Stimulated activated CD8-positive, alpha-beta memory T cell treated with anti-CD3 and anti-CD28 coated beads, Interleukin-15, amount 100 ng/mL, for 48 hours (primary cell): ENCODE results near the gene PITPNC1.
"Not testable (repeated sequence)": the region's sequence is repeated elsewhere in the genome, so short reads cannot be mapped to it uniquely, and the experiment has no call there.

Source experiments
- DNase-seq, 2 donors: peaks; one replicate each; pipeline ENCODE4 v3.0.0-alpha.2; 2020; ENCODE audit warnings: low read depth in 2 of 2

PITPNC1 gene

DNA sequence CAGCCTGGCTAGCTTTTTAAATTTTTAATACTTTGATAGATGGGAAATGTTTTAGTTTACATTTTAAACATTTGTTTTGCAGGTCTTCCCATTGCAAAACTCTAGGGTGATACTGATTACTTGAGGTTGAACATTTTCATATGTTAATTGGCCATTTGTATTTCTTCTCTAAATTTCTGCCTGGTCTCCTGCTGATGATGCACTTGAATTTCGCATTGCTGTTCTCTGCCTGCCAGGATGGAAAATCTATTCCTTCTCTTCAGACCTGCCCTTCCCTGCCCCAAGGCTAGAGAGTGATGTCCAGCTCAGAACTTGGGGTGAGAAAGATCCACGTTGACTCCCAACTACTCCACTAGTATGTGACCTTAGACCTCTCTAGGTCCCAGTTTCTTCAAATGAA, 134.7 kb downstream of the PITPNC1 start:
- DNase-seq, result no peak

DNA sequence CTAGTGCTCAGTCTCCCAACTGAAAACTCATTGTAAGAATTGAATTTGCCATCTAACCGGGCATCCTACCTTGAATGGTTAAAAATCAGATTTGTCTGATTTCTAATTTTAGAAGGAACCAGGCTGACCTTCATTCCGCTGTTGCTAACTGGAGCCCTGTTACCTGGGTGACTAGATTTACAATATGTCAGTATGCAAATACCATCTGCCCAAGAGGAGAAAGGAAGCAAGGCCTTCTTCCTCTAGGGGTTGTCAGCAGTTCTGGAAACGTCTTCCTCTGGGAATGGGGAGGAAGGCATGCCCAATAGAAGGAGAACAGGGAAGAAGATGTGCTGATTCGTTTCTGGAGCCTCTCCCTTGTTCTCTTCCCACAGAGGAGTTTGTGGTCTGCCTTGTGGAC, 137.9 kb downstream of the PITPNC1 start:
- no peak for DNase-seq

DNA sequence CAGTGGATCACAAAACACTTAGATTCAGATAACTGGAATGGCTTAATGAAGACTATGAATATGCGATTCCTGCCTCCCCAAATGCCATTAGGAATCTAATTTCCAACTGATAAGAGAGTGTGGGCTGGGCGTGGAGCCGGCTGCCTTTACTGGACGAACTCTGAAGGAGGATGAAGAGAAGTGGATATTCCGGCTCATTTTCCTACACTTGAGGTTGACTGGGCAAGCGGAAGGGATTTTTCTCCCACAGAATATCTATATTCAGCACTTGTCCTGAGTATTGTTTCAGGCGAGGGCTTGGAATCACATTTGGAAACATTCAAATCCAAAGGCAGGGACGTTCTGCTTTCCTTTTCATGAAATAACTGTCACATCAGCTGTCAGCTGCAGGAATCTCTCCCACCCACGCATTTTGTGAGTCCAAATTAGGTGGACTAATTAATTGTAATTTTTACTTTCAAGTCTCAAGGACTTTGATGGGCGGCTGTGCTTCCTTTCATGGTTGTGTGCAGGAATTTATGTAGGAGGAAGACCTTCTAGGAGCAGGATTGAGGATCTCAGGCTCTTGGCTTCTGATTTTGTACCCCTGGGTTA, 138.5 kb downstream of the PITPNC1 start:
- DNase-seq, result no peak

DNA sequence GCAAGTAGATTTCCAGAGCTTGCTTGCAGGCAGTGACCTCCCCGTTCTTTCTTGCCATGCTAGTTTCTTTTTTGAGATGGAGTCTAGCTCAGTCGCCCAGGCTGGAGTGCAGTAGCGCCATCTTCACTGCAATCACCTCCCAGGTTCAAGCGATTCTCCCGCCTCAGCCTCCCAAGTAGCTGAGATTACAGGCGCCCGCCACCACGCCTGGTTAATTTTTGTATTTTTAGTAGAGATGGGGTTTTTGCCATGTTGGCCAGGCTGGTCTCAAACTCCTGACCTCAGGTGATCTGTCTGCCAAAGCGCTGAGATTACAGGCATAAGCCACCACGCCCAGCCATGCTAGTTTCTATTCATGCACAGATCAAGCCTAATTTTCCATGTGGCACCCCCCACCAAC, 139.5 kb downstream of the PITPNC1 start:
- not testable (repeated sequence) for DNase-seq

DNA sequence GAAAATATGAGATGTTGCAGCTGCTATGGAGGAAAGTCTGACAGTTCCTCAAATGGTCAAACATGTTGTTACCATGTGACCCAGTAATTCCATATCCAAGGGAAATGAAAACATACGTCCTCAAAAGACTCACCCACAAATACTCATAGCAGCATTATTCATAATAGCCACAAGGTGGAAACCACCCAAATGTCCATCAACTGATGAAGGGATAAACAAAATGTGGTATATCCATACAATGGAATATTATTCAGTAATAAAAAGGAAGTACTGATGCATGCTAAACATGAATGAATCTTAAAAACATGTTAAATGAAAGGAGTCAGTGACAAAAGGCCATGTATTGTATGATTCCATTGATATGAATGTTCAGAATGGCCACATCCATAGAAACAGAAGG, 140.2 kb downstream of the PITPNC1 start:
- no peak for DNase-seq

DNA sequence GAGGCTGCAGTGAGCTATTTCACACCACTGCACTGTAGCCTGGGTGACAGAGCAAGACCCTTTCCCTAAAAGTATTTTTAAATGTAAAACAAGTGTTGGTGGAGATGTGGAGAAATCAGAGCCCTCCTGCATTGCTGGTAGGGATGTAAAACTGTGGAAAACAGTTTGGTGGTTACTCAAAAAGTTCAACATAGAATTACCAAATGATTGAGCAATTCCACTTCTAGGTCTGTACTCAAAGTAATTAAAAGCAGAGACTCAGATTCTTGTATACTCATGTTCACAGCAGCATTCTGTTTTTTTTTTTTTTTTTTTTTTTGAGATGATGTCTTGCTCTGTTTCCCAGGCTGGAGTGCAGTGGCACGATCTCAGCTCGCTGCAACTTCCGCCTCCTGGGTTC, 141.8 kb downstream of the PITPNC1 start:
- DNase-seq, result no peak

DNA sequence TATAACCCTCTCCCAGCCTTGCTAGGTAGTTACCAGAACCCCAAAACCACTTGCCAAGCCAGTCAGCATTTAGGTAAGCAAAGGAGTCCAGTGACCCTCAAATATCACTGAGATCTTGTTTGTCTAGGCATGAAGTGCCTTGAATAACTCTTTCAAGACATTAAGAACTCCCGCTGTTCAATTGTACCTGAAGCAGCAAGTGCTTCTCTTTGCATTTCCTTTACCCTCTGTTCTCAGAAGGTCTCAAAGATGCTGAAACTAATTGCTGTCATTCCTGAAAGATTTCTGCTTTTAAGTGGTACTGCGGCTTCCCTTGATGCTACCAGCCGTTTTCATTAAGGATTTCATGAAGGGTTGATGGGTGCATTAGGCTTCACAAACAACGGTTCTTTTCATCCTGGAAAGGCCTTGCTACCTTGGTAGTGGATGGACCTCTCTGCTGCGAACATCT, 142.7 kb downstream of the PITPNC1 start:
- DNase-seq, result no peak

DNA sequence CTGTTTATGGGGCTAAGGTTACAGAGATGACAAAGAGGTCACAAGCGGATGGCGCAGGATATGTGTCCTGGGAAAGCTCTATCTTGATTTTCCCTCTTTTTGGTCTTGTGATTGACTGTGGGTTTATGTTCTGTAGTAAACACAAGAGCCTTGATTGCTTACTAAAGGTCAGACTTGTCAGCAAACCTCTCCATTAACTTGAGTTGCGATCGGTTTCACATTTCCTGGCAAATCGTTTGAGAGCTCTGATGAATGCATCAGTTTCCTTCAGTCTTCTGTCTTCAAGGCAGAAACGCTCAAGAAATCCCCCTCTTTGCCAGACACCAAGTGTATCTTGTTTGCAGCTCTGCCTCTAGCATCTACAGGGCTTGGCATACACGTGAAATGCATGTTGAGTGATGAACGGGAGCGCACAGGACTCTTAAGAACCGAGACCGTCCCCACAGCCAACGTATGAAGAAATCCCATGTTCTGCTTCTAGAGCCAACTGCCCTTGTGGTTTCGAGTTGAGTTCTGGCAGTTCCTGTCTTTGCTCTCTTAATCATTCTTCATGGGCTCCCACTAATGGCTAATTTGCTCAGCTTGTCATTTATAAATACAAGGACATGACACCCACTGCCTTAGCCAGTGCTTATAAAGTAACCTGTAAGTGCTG, 143.3 kb downstream of the PITPNC1 start:
- no peak for DNase-seq

DNA sequence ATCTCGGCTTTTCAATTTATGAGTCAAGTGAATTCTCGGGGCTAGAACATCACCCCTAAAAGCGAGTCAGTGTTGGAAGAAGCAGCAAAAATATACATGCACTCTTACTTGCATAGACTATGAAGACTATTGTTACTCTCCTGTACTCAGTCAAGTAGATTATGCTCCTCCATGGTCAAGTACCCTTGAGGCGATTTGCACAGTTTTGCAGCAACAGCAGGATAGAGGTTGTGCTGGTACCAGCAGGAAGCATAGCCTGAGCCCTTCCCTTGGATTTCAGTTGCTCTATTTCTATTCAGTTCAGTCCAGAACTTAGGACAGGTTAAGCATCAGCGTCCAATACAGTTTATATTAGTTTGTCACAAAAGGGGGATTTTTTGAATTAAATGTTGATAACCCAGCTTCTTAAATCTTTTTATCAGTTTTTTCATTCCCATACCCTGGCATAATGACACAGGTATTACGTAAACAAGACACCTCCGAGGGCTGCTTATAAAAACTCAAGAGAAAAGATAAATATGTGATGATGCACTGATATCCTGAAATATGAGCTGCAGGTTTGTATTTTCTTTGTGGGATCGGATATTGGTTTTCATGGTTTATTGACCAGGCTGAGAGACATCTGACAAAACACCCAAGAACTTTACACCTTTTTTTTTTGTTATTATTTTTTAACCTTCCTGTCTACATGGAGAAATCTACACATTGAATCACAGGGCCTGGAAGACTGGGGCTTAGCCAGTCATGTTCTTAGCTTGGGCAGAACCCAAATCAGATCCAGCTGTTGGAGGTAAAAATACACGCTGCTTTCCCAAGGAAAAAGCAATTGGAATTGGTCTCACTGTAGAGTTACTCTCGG, 144.1 kb downstream of the PITPNC1 start:
- no peak for DNase-seq

DNA sequence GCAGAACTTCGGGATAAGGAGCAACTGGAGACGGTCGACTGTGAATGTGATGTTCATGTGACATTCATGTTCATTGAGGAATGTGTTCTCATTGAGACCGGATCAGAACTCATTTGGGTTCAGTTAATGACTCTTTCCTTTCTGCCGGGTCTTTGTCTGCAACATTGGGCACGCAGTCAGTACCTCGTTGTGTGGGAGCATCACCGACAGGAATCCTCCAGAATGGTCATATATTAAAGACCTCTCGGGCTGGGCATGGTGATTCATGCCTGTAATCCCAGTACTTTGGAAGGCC, 144.6 kb downstream of the PITPNC1 start:
- no peak for DNase-seq

DNA sequence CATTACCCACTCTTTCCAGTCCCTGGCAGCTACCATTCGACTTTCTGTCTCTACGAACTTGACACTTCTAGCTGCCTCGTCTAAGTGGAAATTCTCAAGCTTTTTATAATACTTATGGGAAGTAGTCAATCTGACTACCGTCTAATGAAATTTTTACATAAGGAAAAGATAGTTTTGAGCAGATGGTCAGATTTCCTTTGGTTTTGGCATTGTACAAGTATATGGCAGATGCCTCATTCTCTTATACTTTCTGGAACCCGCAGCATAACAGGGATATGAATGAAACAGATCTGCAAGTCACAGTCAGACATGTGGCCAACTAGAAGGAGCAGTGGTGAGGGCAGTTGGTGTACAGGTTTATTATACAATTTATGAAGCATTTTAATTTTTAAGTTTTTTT, 146.0 kb downstream of the PITPNC1 start:
- DNase-seq, result no peak

DNA sequence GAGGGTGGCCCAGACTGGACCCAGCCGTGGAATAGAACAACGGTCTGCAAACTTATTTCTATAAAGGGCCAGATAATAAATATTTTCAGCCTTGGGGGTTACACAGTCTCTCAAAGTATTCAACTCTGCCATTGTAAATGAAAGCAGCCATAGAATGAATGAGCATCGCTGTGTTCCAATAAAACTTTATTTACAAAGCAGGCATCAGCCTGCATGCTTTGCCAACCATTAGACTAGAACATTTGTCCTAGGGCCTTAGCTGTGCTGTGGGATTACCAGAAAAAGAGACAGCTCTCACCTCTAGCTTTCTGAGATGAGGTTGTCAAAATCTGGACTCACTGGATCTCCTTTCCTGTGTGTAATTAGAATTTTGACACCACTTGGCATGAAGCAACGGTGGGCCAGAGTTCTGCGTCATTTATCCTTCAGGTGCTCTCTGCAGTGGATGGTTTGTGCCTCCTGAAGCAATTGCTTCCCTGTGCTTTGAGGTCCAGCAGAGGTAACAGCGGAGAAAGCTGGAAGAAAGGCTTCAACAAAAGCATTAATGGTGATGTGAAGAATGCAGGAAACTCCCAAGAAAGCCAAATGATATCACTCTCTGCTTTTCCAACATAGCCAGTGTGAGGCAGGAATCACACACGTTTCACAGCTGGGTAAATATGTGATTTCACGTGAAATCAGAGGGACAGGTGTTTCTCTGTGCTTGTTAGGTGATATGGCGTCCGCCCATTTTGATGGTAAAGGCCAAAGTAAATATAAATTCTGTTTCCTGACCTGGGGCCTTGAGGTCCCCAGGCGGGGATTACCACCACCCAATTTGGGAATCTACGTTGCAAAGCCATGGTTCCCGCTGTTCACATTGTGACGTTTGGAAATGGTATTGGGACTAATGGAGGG, 148.4 kb downstream of the PITPNC1 start:
- DNase-seq, result no peak

DNA sequence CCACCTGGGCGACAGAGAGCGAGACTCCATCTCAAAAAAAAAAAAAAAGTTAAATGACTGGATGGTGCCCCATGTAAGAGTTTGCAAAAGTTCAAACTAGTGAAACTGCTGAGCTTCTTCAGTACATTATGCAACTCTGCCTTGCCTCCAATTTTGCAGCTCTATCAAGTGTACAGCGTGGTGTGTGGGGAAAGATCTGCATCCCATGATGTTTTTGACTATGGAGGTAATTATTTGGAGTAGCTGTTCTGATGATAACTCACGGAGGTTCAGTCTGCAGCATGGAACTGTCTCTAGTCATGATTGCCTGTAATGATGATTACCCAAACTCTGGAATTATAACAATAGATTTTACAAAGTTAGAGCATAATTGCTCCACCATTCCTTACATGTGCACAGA, 149.6 kb downstream of the PITPNC1 start:
- DNase-seq, result no peak

DNA sequence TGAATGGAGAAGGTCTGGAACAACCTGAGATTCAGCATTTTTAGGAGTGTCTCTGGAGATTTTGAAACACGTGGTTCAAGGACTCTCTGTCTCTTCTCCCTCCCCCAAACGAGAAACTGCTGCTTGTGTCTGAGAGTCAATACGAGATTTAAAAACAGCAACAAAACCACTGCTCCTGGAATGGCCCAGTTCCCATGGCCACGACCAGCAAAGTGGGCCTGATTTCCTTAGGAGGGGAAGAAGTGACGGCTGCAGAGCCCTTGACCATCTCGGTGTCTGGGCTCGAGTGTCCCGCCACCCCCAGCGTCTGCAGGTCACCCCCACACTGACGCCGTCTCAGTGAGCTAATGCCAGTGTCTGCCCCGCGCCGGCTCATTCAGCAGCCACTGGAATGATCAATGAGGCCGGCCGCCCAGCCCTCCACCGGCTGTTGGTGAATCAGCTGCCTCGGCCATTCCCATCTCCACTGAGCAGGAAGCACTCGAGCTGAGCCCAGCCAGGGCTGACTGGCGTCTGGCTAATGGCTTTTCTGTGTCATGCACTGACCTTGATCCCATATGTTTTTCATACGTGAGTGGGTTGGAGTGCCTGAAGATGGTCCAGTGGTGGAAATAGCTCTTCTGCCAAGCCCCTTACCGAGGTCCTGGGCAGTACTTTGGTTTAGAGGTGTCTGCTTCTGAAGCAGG, 151.8 kb downstream of the PITPNC1 start:
- no peak for DNase-seq

DNA sequence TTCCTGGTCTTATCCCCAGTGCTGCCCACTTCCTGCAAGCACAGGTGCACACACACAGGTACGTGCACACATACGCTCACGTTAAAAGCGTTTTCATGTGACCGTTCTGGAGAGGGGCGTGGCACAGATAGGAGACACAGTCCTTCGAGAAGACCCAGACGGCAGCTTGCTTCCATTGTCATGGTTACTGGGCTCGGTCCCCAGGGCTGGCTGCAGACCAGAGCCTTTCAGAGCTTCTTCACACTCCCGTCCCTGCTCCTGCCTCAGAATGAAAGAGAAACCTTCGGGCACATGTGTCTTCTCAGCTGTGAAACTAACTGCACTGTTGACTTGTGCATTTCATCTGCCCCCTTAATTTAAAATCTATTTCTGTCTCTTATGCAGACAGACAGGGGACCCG, 154.2 kb downstream of the PITPNC1 start:
- DNase-seq, result no peak

DNA sequence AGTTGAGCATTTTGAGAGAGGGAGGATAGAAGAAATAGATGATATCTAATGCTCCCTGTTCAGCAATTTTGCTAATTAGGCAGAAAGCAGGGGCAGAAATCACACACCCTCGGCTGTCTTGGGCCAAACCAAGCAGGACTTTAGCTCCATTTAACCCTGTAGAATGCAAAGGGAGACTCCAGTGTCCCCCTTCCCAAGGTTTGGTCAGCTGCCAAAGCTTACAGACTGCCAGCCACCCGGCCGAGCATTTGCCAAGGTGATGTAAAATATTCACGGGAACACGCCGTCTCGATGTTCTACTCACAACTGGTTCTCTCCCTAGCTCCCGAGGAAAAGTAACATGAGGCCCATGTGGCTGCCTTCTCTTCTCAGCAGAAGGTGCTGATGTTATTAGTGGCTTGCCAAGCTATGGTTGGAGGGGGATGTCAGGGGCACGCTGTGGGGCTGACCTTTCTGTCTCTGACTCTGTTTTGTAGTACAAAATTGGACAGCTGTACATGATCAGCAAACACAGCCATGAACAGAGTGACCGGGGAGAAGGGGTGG, 155.3 kb downstream of the PITPNC1 start:
- no peak for DNase-seq

DNA sequence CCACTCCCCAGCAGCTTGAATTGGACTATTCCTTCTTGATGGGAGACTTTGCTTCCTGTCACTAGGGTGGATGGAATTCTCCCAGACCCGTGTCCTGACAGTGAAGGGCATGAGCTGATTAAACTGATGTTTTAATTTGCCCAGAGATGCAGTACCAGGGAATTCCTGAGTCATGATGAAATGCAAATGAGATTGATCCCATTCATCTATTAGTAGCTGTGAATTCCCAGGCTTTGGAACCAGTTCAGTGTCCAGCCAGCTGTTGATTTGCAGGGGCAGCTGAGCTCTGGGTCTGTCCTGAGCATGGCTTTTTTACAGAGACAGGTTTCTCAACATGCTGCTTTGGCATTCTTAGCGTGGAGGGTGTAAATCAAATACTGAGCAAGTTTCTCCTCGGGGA, 157.9 kb downstream of the PITPNC1 start:
- DNase-seq, result no peak

DNA sequence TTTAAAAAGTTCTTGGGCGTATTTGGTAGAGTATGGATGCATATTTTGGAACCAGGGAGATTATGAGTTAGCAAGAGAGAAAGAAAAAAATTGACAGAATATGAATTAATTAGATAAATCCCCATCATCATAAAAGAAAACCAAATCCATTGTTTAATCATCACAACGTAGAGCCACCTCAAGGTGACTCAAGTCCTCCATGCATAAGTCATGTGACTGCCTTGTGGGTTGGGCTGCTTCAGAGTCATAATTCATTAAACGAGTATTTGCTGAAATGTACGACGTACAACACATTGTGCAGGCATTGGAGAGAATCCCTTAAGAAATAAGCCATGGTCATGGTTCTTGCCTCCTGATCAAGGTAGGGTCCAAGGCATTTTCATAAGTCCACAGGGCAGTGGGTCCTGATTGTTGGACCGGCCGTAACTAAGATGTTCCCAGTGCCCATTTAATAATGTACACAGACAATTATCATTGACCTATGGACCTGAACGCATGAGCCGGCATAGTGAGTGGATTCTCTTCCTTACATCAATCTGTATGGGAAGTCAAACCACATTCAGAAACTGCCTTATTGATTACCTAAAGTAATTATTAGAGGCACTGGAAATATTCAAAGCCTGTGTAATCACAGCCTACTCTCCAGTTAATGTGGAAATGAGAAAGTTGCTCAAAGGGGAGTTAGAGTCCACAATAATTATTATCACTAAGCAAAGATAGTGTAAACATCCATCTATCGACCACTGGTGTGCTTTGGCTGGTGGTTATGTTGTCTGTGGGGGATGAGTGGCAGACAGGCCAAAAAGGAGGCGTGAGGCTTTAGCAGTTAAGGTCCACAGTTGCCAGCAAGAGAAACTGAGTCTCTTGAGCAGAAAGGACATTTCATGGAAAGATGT, 165.4 kb downstream of the PITPNC1 start:
- no peak for DNase-seq

DNA sequence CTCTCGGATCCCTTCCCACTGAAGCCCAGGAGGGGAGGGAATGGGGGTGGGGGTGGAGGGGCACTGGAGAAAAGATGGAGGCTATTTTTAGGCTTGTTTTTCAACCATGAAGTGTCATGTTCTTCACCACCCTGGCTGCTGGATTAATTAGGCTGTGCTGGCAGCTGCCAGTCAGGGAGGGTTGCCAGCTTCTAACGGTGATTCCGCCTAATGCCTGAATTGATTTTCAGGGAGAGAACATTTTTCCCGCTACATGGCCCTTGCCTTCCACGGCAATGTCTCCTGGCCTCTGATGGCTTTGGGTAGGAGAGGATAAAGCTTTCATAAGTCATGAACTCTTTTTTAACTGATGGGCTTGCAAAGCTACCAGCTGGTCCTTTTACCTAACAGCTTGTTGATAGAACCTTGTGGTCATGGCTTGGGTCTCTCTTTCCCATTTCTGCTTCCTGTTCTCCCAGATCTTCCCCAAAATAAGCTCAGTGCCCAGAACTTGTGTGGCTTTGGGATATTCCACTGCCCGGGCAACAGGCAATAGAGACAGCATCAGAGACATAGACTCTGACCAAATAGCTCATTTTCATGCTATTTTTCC, 167.4 kb downstream of the PITPNC1 start:
- DNase-seq, result no peak
